Dermis blood vessel endothelial cell (primary cell): ENCODE data around the gene DSCAM. TPM values are rescaled to one million over a fixed set of nuclear protein-coding genes. Genes with fewer than 3 reads are reported as not detected.
"Not testable (repeated sequence)": the region's sequence is repeated elsewhere in the genome, so short reads cannot be mapped to it uniquely, and the experiment has no call there.

Experiments used
- DNase-seq: peaks from one replicate; pipeline ENCODE4 v3.0.0; 2010
- total RNA-seq: library from RNA; depleted of rRNA; stranded (reverse); fragments of >200 nt; gene quantifications from 2 replicates; pipeline ENCODE4 v1.2.3, GENCODE V29; 2014

The DSCAM gene
- total RNA-seq: under 0.01 and 0.19 TPM in 2 replicates

DNA sequence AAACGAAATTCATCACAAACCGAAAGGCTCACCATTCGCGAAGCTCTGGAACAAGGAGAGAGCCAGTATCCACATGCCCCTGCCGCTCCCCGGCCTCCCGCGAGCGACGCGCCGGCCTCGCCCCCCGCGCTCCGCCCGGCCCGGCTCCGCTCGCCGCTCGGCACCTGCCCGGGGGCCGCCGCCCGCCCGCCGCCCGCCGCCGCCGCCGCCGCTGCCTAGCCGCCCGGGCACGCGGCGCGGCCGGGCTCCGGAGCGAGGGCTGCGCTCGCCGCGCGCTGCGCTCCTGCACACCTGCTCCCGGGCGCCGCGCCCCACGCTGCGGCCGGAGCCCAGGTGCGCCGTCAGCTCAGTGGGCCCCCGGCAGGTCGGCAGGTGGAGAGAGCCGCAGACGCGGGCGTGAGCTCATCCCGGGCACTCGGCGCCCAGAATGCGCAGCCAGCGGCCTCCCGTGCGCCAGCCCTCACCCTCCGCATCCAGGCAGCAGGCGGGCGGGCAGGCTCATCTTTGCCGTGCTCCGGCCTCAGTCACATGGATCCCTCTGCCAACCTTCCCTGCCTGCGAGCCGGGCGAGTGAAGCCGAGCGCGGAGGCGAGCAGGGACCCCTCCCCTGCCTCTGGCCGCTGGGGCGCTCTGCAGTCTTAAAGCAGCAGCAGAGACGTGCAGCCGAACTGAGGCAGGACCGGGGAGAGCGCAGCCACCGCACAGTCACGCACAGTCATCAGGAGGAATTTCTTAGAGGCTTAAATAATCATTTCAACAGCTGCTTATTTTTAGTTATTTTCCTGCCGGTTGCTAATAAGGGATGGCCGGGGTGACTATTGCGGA is at the start of gene DSCAM:
Gene DSCAM, minus strand, starts transcription at position 572 of the 825 bp plus-strand sequence. Its CDS starts 497 bp downstream, at position 75.
- no peak for DNase-seq

- not testable (repeated sequence) for DNase-seq
Measured at GRCh38 chr21:40895697-40896096, 48.7 kb upstream of the DSCAM start.

- DNase-seq: no peak
Measured at GRCh38 chr21:40886931-40887330, 40.0 kb upstream of the DSCAM start.

DNA sequence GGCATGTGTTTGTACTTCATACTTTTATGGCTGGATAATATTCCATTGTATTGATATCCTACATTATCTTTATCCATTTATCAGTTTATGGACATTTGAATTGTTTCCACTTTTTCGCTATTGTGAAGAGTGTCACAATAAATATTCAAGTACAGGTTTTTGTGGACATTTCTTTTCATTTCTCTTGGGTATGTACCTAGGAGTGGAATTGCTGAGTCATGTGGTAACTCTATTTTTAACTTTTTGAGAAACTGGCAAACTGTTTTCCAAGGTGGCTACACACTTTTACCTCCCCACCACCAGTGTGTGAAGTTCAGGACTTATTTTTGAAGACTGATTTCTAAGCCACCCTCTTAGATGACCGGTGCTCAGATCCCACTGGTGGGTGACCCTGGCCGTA is 39.0 kb upstream of the DSCAM start:
- no peak for DNase-seq

GRCh38 chr21:40882192-40882915 is 35.4 kb upstream of the DSCAM start:
- no peak for DNase-seq

- no peak for DNase-seq
Measured at GRCh38 chr21:40881767-40882166, 34.8 kb upstream of the DSCAM start.

- DNase-seq: no peak
Measured at GRCh38 chr21:40871099-40871498, 24.1 kb upstream of the DSCAM start.

DNA sequence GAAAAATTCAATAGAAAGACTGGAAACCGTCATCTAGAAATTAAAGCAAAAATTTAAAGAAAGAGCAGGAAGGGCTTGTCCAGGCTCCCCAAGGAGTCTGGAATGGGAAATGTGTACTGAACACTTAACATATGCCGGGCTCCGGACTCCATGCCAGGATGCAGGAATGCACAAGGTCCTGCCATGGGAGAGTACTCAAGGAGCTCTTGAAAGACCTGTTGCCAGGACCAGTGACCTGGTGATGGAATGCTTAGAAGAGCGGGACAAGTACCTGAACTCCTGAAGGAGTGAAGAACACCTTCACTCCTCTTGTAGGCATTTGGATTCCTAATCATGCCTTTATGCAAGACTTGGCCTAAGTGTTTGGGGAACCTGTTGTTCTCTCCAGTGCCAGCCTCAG is 16.9 kb upstream of the DSCAM start:
- DNase-seq: no peak

- no peak for DNase-seq
Measured at GRCh38 chr21:40858517-40858916, 11.6 kb upstream of the DSCAM start.

DNA sequence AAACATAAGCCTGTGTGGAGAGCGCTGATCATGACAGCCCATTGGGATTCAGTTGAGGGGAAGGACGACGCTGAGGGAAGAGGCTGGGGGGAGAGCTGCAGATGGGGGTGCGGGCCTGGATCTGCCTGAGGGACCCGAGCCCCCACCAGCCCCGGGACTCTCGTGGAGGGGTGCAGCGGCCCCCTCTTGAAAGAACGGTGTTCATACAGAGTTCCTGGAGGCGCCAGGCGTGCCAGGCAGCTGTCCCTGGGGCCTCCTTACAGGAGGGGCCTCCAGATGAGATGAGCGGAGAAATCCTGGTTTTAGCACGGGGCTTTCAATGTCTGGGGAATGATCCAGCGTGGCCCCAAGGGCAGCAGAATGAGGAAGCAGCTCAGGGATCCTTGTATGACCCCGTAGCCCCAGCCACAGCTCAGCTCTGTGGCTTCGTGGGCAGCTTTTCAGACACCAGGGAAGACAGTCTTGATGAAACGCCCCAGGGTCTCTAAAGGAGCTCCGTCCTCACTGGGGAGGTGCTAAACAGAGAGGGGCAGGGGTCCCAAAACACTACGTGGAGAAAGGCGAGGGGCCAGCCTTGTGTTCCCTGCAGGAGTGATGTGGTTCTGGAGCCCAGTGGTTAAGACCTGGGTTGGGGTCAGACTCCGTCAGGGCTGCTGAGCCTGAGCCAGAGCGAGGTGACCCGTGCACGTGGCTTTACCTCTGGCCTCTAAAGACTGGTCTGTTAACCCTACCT is 7.2 kb upstream of the DSCAM start:
- DNase-seq: no peak

DNA sequence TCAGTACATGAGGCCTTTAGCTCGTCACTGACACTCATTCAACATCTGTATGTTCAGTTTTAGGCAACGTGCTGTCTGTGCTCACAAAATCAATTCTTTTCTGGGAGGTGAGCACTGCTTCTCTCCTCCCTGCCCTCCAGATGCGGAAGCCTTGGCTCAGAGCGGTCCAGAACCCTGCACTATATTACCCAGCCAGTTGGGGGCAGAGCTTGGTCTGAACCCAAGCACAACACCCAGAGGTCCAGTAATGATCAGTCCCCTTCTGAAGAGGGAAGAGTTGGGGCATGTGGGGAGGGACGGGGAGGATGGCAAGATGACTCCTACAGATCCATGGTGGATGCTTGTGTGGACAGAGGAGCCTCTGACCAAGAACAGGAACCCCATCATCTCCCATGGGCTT is 5.6 kb upstream of the DSCAM start:
- DNase-seq: no peak

DNA sequence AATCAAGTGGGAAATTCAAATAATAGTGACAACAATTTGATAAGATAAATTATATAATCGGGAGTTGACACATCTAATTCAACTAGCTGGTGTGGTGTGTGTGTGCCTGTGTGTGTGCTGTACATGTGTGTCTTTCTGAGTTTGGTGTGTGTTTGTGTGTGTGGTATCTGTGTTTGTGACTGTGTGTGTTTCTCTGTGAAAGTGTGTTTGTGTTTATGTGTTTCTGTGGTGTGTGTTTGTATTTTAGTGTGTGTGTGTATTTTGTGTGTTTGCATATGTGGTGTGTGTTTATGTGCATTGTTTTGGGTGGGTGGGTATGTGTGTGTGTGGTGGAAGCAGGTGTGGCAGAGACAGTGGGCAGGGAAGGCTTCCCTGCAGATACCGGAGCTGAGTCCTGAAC is 4.8 kb upstream of the DSCAM start:
- no peak for DNase-seq

DNA sequence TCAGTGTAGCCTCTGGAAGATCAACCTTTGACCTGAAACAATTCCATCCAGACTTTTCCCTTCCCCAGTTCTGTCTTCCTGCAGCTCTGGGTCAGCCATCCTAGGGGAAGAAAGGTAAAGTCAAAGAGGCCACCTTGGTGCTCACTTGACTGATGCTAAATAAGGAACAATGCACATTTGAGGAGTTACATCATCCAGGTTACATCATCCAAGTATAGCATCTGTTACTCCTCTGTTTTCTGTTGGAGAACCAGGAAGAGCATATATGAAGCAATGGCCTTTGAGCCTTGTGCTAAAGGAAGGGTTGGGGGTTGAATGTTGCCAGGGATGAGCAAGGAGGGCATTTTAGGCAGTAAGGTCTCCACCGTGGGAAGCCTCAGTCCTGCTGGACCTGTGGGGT is 3.1 kb upstream of the DSCAM start:
- DNase-seq: no peak

- no peak for DNase-seq
Measured at GRCh38 chr21:40847951-40848350, 993 bp upstream of the DSCAM start.

DNA sequence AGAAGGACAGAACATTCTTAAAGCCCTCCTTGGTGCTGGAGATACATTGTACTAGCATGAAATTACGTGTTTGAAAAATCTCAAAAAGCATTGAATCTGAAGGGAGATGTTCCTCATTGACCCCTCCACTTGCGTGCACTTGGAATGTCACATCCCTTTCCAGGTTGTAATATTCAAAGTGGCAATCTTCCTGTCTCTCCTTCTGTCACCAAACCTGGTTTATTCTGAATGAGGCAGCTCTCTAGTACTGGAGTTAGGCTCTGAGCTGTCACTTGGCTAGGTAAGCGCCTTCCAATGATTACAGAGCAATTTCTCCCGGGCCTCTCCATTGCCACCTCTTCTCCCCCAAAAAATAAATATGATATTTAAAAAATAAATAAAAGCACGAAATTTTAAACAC is 855 bp downstream of the DSCAM start:
- no peak for DNase-seq

DNA sequence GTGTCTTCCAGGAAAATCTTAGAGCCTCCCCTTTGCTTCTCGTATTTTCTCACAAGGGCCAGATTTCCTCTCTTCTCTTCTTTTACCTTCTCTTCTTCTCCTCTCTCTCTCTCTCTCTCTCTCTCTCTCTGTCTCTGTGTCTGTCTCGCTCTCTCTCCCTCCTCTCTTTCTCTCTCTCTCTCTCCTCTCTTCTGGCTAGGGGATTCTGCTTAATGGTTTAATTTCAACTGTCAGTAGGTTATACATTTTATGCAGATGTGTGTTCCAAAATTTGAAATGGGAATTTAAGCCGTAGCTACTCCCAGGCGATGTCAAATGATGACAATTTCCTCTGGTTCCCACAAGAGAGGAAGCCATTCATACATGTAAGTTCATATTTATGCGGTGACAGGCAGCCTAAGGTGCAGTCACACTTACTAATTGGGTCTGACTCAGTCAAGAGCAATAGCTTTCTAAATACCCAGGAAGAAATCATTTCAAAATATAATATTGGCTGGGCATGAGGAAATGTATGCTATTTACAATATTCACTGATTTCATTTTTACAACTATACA is 1.4 kb downstream of the DSCAM start:
- DNase-seq: no peak

DNA sequence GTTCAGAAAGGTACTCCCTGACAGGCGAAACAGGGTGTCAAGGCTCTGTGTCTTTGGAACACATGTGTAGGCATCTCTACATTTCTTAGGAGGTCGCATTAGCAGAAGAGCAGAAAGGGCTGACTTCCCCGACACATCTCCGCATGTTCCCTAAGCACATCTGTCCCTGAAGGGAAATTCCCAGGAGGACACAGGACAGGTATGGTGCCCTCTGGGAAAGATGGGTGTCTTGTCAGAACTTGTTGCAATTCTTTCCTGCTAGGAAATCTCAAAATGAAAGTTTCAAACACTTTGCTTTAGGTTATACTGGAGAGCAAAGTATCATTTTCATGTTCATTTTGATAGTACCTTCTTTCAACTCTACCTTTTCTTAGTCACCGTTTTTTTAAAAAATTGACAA is 2.0 kb downstream of the DSCAM start:
- no peak for DNase-seq

GRCh38 chr21:40842197-40842552 is 4.8 kb downstream of the DSCAM start:
- no peak for DNase-seq

DNA sequence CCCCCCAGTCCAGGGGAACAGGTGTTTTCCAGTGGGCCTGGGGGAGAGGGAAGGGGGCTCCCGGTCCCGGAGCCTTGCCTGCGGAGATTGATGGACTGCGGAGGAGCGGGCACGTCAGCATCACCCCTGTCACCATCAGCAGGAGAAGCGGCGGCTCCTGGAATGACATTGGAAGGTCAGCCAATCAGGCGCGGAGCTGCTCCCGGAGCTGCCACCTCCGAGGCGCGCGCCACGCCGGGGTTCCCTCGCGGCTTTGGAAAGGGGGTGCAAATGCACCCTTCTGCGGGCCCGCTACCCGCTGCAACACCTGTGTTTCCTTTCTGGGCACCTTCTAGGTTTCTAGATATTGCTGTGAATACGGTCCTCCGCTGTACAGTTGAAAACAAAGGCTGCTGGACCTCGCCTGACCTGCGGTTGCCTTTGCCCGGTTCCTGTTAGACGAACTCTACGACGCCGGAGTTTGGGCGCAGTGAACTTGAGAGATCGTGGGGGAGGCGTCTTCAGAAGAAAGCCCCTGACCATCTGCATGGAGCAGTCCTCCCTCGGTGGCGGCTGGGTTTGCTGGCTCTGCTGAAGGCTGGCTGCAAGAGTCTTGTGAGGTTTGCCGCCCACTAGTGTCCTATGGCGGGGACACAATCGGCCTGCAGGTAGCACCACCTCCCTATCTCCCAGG is 5.3 kb downstream of the DSCAM start:
- DNase-seq: no peak

- no peak for DNase-seq
Measured at GRCh38 chr21:40840401-40841125, 6.4 kb downstream of the DSCAM start.

DNA sequence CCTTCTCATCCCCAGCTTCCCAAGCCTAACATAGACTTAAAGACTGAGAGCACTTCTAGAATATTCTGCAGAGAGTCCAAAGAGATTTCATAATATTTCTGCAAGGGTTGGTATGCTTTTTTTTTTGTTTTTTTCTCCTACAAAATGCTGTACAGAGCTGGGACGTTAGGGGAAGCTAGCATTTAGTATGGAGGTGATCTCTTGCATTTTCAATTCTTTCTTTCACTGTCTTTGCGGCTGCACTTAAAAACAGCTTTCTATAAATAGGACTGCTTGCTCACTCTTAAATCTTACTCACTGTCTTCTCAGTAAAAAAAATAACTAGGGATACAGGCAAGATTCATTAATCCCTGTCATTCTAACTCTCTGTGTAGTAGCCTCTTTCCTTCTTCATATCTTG is 7.4 kb downstream of the DSCAM start:
- no peak for DNase-seq

- no peak for DNase-seq
Measured at GRCh38 chr21:40837456-40837855, 9.5 kb downstream of the DSCAM start.
